ENCODE results near the gene TWIST2.

The TWIST2 gene

GRCh38 chr2:238894950-238895298, 47.0 kb downstream of the TWIST2 start:
- TF ChIP-seq FOXP2 (optimal IDR thresholded peaks at IDR 0.05; ENCODE audit: borderline replicate concordance, extremely low read depth, extremely low read length, insufficient read depth) (no peak), SIN3A (IDR thresholded peaks at IDR 0.05; ENCODE audit: borderline replicate concordance, insufficient read depth, low read length) (no peak), POLR2AphosphoS5 (IDR thresholded peaks at IDR 0.05; ENCODE audit: low read depth, low read length) (no peak), TAF1 (IDR thresholded peaks at IDR 0.05; ENCODE audit: borderline replicate concordance, insufficient read depth, low read length) (no peak)
- TF ChIP-seq, protein P1, sequence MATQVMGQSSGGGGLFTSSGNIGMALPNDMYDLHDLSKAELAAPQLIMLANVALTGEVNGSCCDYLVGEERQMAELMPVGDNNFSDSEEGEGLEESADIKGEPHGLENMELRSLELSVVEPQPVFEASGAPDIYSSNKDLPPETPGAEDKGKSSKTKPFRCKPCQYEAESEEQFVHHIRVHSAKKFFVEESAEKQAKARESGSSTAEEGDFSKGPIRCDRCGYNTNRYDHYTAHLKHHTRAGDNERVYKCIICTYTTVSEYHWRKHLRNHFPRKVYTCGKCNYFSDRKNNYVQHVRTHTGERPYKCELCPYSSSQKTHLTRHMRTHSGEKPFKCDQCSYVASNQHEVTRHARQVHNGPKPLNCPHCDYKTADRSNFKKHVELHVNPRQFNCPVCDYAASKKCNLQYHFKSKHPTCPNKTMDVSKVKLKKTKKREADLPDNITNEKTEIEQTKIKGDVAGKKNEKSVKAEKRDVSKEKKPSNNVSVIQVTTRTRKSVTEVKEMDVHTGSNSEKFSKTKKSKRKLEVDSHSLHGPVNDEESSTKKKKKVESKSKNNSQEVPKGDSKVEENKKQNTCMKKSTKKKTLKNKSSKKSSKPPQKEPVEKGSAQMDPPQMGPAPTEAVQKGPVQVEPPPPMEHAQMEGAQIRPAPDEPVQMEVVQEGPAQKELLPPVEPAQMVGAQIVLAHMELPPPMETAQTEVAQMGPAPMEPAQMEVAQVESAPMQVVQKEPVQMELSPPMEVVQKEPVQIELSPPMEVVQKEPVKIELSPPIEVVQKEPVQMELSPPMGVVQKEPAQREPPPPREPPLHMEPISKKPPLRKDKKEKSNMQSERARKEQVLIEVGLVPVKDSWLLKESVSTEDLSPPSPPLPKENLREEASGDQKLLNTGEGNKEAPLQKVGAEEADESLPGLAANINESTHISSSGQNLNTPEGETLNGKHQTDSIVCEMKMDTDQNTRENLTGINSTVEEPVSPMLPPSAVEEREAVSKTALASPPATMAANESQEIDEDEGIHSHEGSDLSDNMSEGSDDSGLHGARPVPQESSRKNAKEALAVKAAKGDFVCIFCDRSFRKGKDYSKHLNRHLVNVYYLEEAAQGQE (IDR thresholded peaks at IDR 0.05; ENCODE audit: insufficient read depth in 1 of 2, low read depth in 2 of 2, low read length in 2 of 2) = no peak

DNA sequence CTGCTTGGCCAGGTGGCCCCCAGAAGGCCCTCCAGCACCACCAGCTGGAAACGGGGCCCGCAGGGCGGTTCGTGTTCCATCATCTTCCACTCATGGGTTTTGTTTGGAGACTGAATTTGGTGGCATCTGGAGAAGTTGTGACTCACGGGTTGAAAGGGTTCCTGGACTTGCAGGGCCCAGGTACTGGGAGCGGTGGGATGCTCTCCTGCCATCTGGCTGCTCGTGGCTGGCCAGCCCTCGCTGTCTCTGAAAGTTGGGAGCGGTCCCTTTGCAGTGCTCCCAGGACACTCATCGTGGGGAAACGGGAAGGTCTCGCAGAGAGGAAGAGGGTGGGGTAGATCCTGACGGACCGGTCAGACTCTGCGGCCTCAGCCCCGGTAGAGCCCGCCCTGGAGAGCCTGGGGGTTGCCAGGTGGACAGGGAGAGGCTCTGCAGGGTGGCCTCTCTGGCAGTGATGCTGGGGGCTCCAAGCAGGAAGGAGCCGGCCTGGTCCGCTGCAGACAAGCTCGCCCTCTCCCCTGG, 47.5 kb downstream of the TWIST2 start:
- no peak for TF ChIP-seq TAF1 (IDR thresholded peaks at IDR 0.05; ENCODE audit: borderline replicate concordance, insufficient read depth, low read length)

GRCh38 chr2:238895891-238896600, 48.2 kb downstream of the TWIST2 start:
- TF ChIP-seq FOXP2 (optimal IDR thresholded peaks at IDR 0.05; ENCODE audit: borderline replicate concordance, extremely low read depth, extremely low read length, insufficient read depth) (no peak), POLR2AphosphoS5 (IDR thresholded peaks at IDR 0.05; ENCODE audit: low read depth, low read length) (no peak), TAF1 (IDR thresholded peaks at IDR 0.05; ENCODE audit: borderline replicate concordance, insufficient read depth, low read length) (no peak), SIN3A (IDR thresholded peaks at IDR 0.05; ENCODE audit: borderline replicate concordance, insufficient read depth, low read length) (no peak)
- TF ChIP-seq, protein P1 (IDR thresholded peaks at IDR 0.05; ENCODE audit: insufficient read depth in 1 of 2, low read depth in 2 of 2, low read length in 2 of 2) = no peak

GRCh38 chr2:238896641-238897040, 48.8 kb downstream of the TWIST2 start:
- no peak for TF ChIP-seq TAF1 (IDR thresholded peaks at IDR 0.05; ENCODE audit: borderline replicate concordance, insufficient read depth, low read length)
- TF ChIP-seq SIN3A (IDR thresholded peaks at IDR 0.05; ENCODE audit: borderline replicate concordance, insufficient read depth, low read length) = no peak
- no peak for TF ChIP-seq FOXP2 (optimal IDR thresholded peaks at IDR 0.05; ENCODE audit: borderline replicate concordance, extremely low read depth, extremely low read length, insufficient read depth)
- TF ChIP-seq POLR2AphosphoS5 (IDR thresholded peaks at IDR 0.05; ENCODE audit: low read depth, low read length) = no peak
- TF ChIP-seq, protein P1 (IDR thresholded peaks at IDR 0.05; ENCODE audit: insufficient read depth in 1 of 2, low read depth in 2 of 2, low read length in 2 of 2) = no peak

DNA sequence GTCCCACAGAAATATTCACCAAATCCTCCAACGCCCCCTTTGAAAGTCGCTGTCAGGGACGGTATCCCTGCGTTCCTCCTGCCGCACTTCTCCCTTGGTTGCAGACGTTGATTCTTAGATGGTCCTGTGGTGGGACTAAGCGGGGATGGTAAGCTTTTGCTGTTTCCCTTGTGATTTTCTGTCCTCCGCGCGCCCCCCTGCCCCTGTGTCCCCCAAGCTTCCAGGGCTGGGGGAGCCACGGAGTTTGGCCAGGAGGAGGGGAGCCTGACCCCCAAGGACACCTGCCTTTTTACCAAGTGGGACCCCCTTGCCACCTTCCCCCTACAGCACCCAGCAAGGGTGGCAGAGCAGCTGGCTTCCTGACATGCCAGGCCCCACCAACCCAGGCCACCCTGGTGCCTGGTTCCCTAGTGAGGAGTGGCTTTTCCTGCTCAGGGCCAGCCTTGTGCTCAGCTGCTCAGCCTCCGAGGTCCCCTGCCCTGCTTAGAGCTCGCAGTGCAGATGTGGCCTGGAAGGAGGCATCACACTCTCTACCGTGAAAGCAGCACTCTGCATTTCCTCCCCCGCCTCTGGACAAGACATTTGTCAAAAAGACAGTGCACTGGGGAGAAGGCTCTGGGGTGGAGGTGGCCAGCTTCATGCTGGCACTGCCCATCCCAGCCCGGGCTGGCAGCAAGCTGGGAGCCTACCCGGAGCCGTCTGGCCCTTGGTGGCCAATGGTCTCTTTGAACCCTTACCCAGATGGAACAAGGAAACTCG, 49.4 kb downstream of the TWIST2 start:
- TF ChIP-seq FOXP2 (optimal IDR thresholded peaks at IDR 0.05; ENCODE audit: borderline replicate concordance, extremely low read depth, extremely low read length, insufficient read depth) (no peak), SIN3A (IDR thresholded peaks at IDR 0.05; ENCODE audit: borderline replicate concordance, insufficient read depth, low read length) (no peak), TAF1 (IDR thresholded peaks at IDR 0.05; ENCODE audit: borderline replicate concordance, insufficient read depth, low read length) (no peak), POLR2AphosphoS5 (IDR thresholded peaks at IDR 0.05; ENCODE audit: low read depth, low read length) (no peak)
- TF ChIP-seq, protein P1 (IDR thresholded peaks at IDR 0.05; ENCODE audit: insufficient read depth in 1 of 2, low read depth in 2 of 2, low read length in 2 of 2) = no peak
